HEK293 (cell line): Measurements from ENCODE around the gene CFAP46.
"Not testable (repeated sequence)": the region's sequence is repeated elsewhere in the genome, so short reads cannot be mapped to it uniquely, and the experiment has no call there.

Source experiments
- CTCF ChIA-PET: fragments of 350-600 bp; formaldehyde crosslinking; extraction: SDS; loops from one replicate; lab custom pipeline; 2021; ENCODE audit warnings: antibody characterized with exemption; lab: Yijun Ruan, JAX
- POLR2A ChIA-PET: fragments of 300-600 bp; formaldehyde crosslinking; extraction: SDS; loops from one replicate; lab custom pipeline; 2020; ENCODE audit warnings: antibody characterized with exemption, inconsistent platforms; lab: Yijun Ruan, JAX
- H3K27ac ChIP-seq: fragments of 200-500 bp; sonication (Bioruptor generic); 2 replicates; pipeline ENCODE4 v1.5.1; 2014; ENCODE audit warnings: low read depth, low read length, control low read depth, inconsistent platforms; ENCODE audit errors: extremely low read depth
- H3K36me3 ChIP-seq, 2 experiments: fragments of 200-500 bp in 1 of 2; sonication (Bioruptor generic) in 1 of 2; 1 replicate in 1 of 2; 2 replicates in 1 of 2; pipeline ENCODE4 v1.5.1; 2014 to 2017; ENCODE audit warnings: inconsistent platforms in 2 of 2, low read length in 2 of 2; ENCODE audit not compliant: control insufficient read depth in 2 of 2, insufficient read depth in 1 of 2
- H3K4me1 ChIP-seq: fragments of 200-500 bp; sonication (Bioruptor generic); 2 replicates; pipeline ENCODE4 v1.5.1; 2014; ENCODE audit warnings: mild to moderate bottlenecking, low read length, inconsistent platforms; ENCODE audit not compliant: control insufficient read depth, insufficient read depth
- H3K4me3 ChIP-seq: 2 replicates; pipeline ENCODE4 v1.5.1; 2011; ENCODE audit warnings: low read depth, mild to moderate bottlenecking, control low read depth, low read length, moderate library complexity
- H3K9me3 ChIP-seq: fragments of 200-500 bp; sonication (Bioruptor generic); 2 replicates; pipeline ENCODE4 v1.5.1; 2014; ENCODE audit warnings: low read depth, low read length, inconsistent platforms; ENCODE audit not compliant: control insufficient read depth, insufficient read depth
- EGR2 ChIP-seq: fragments of 450-650 bp; formaldehyde crosslinking; IDR thresholded peaks from 2 replicates; pipeline ENCODE4 v1.5.1; 2016; ENCODE audit warnings: low read depth, missing biosample characterization, missing genetic modification characterization
- GLIS1 ChIP-seq: fragments of 450-650 bp; formaldehyde crosslinking; IDR thresholded peaks from 2 replicates; pipeline ENCODE4 v1.5.1; 2016; ENCODE audit warnings: missing biosample characterization, missing genetic modification characterization
- KLF17 ChIP-seq: fragments of 450-650 bp; formaldehyde crosslinking; IDR thresholded peaks from 2 replicates; pipeline ENCODE4 v1.5.1; 2016; ENCODE audit warnings: missing biosample characterization, missing genetic modification characterization
- KLF8 ChIP-seq: fragments of 450-650 bp; formaldehyde crosslinking; IDR thresholded peaks from 2 replicates; pipeline ENCODE4 v1.5.1; 2016; ENCODE audit warnings: missing biosample characterization, missing genetic modification characterization
- OSR2 ChIP-seq: fragments of 450-650 bp; formaldehyde crosslinking; IDR thresholded peaks from 2 replicates; pipeline ENCODE4 v1.5.1; 2016; ENCODE audit warnings: missing biosample characterization, missing genetic modification characterization
- ZBTB6 ChIP-seq: fragments of 450-650 bp; formaldehyde crosslinking; IDR thresholded peaks from 2 replicates; pipeline ENCODE4 v1.5.1; 2017; ENCODE audit warnings: missing biosample characterization, missing genetic modification characterization
- ZFHX2 ChIP-seq: fragments of 450-650 bp; formaldehyde crosslinking; conservative IDR thresholded peaks from 2 replicates; pipeline ENCODE4 v1.5.1; 2016; ENCODE audit warnings: missing biosample characterization, missing genetic modification characterization
- ZIC2 ChIP-seq: fragments of 450-650 bp; formaldehyde crosslinking; IDR thresholded peaks from 2 replicates; pipeline ENCODE4 v1.5.1; 2016; ENCODE audit warnings: missing biosample characterization, missing genetic modification characterization
- ZNF121 ChIP-seq: fragments of 450-650 bp; formaldehyde crosslinking; IDR thresholded peaks from 2 replicates; pipeline ENCODE4 v1.5.1; 2016; ENCODE audit warnings: missing biosample characterization, missing genetic modification characterization
- ZNF132 ChIP-seq: fragments of 450-650 bp; formaldehyde crosslinking; IDR thresholded peaks from 2 replicates; pipeline ENCODE4 v1.5.1; 2017; ENCODE audit warnings: missing biosample characterization, missing genetic modification characterization, borderline replicate concordance
- ZNF211 ChIP-seq: fragments of 450-650 bp; formaldehyde crosslinking; IDR thresholded peaks from 2 replicates; pipeline ENCODE4 v1.5.1; 2016; ENCODE audit warnings: low read depth, missing biosample characterization, missing genetic modification characterization
- ZNF23 ChIP-seq: fragments of 450-650 bp; formaldehyde crosslinking; IDR thresholded peaks from 2 replicates; pipeline ENCODE4 v1.5.1; 2016; ENCODE audit warnings: missing biosample characterization, missing genetic modification characterization, borderline replicate concordance
- ZNF302 ChIP-seq: fragments of 450-650 bp; formaldehyde crosslinking; IDR thresholded peaks from 2 replicates; pipeline ENCODE4 v1.5.1; 2016; ENCODE audit warnings: missing biosample characterization, missing genetic modification characterization, low read depth
- ZNF521 ChIP-seq: fragments of 450-650 bp; formaldehyde crosslinking; IDR thresholded peaks from 2 replicates; pipeline ENCODE4 v1.5.1; 2017; ENCODE audit warnings: missing biosample characterization, mild to moderate bottlenecking, missing genetic modification characterization
- ZNF548 ChIP-seq: fragments of 450-650 bp; formaldehyde crosslinking; IDR thresholded peaks from 2 replicates; pipeline ENCODE4 v1.5.1; 2016; ENCODE audit warnings: missing biosample characterization, missing genetic modification characterization
- ZNF747 ChIP-seq: fragments of 450-650 bp; formaldehyde crosslinking; IDR thresholded peaks from 2 replicates; pipeline ENCODE4 v1.5.1; 2016; ENCODE audit warnings: missing biosample characterization, missing genetic modification characterization
- ZSCAN18 ChIP-seq: fragments of 450-650 bp; formaldehyde crosslinking; IDR thresholded peaks from 2 replicates; pipeline ENCODE4 v1.5.1; 2016; ENCODE audit warnings: missing biosample characterization, missing genetic modification characterization
- ZXDB ChIP-seq: fragments of 450-650 bp; formaldehyde crosslinking; IDR thresholded peaks from 2 replicates; pipeline ENCODE4 v1.5.1; 2016; ENCODE audit warnings: missing biosample characterization, missing genetic modification characterization
- TF ChIP-seq, protein P1 (sequence below): fragments of 450-650 bp; formaldehyde crosslinking; IDR thresholded peaks from 2 replicates; pipeline ENCODE4 v1.5.1; 2016; ENCODE audit warnings: missing biosample characterization, missing genetic modification characterization, borderline replicate concordance

The CFAP46 gene

GRCh38 chr10:132931258-132932250 lies 10.8 kb downstream of the CFAP46 start:
- H3K36me3 ChIP-seq, H3K4me1 ChIP-seq, H3K4me3 ChIP-seq, CTCF ChIA-PET, POLR2A ChIA-PET, H3K9me3 ChIP-seq, H3K27ac ChIP-seq: not testable (repeated sequence)
- TF ChIP-seq GLIS1 (tag by site-specific recombination) = 0 out of 2 replicates have a peak, but pooled peaks have one; percentile 35

DNA sequence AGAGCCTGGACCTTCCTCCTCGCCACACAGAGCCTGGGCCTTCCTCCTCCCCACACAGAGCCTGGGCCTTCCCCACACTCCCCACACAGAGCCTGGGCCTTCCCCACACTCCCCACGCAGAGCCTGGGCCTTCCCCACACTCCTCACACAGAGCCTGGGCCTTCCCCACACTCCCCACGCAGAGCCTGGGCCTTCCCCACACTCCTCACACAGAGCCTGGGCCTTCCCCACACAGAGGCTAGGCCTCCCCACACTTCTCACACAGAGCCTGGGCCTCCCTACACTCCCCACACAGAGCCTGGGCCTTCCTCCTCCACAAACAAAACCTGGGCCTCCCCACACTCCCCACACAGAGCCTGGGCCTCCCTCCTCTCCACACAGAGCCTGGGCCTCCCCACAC lies 11.7 kb downstream of the CFAP46 start:
- H3K27ac ChIP-seq, POLR2A ChIA-PET, H3K4me3 ChIP-seq, H3K4me1 ChIP-seq, CTCF ChIA-PET, H3K36me3 ChIP-seq, H3K9me3 ChIP-seq: not testable (repeated sequence)

- no peak for TF ChIP-seq ZNF211 (tag by site-specific recombination)
- peak; percentile 66 for TF ChIP-seq ZIC2
- peak; percentile 20; the same call in 1 of the 2 replicates for TF ChIP-seq EGR2 (tag by site-specific recombination)
- H3K4me1 ChIP-seq = no peaks in the 10 kb centered on the region
- no peak overlapping the region for H3K4me3 ChIP-seq
- no peaks in the 10 kb centered on the region for H3K36me3 ChIP-seq
- no peaks in the 10 kb centered on the region for H3K9me3 ChIP-seq
- POLR2A ChIA-PET = no interaction called here
- CTCF ChIA-PET = interaction anchor here (0.5 kb wide), 1 partner anchor 99 kb away, joined by 3 read pairs; no protein-coding TSS in a partner anchor
- no peak overlapping the region for H3K27ac ChIP-seq
These were observed 12.3 kb downstream of the CFAP46 start for GRCh38 chr10:132929953-132930548.

GRCh38 chr10:132929480-132929879 lies 12.9 kb downstream of the CFAP46 start:
- POLR2A ChIA-PET = no interaction called here
- H3K27ac ChIP-seq = no peak overlapping the region
- no peaks in the 10 kb centered on the region for H3K4me1 ChIP-seq
- no peaks in the 10 kb centered on the region for H3K9me3 ChIP-seq
- H3K36me3 ChIP-seq = no peaks in the 10 kb centered on the region
- CTCF ChIA-PET = interaction anchor here (0.5 kb wide), 1 partner anchor 100 kb away, joined by 3 read pairs; no protein-coding TSS in a partner anchor
- no peak overlapping the region for H3K4me3 ChIP-seq
- no peak for TF ChIP-seq KLF8 (tag by site-specific recombination)
- TF ChIP-seq, protein P1, sequence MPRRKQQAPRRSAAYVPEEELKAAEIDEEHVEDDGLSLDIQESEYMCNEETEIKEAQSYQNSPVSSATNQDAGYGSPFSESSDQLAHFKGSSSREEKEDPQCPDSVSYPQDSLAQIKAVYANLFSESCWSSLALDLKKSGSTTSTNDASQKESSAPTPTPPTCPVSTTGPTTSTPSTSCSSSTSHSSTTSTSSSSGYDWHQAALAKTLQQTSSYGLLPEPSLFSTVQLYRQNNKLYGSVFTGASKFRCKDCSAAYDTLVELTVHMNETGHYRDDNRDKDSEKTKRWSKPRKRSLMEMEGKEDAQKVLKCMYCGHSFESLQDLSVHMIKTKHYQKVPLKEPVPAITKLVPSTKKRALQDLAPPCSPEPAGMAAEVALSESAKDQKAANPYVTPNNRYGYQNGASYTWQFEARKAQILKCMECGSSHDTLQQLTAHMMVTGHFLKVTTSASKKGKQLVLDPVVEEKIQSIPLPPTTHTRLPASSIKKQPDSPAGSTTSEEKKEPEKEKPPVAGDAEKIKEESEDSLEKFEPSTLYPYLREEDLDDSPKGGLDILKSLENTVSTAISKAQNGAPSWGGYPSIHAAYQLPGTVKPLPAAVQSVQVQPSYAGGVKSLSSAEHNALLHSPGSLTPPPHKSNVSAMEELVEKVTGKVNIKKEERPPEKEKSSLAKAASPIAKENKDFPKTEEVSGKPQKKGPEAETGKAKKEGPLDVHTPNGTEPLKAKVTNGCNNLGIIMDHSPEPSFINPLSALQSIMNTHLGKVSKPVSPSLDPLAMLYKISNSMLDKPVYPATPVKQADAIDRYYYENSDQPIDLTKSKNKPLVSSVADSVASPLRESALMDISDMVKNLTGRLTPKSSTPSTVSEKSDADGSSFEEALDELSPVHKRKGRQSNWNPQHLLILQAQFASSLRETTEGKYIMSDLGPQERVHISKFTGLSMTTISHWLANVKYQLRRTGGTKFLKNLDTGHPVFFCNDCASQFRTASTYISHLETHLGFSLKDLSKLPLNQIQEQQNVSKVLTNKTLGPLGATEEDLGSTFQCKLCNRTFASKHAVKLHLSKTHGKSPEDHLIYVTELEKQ (tag by site-specific recombination) = no peak
- no peak for TF ChIP-seq ZNF302 (tag by site-specific recombination)
- TF ChIP-seq ZSCAN18 (tag by site-specific recombination) = no peak
- TF ChIP-seq ZXDB (tag by site-specific recombination) = no peak
- TF ChIP-seq KLF17 (tag by site-specific recombination) = no peak
- no peak for TF ChIP-seq ZNF121 (tag by site-specific recombination)
- TF ChIP-seq ZNF132 (tag by site-specific recombination) = no peak
- no peak for TF ChIP-seq ZBTB6 (tag by site-specific recombination)
- no peak for TF ChIP-seq OSR2 (tag by site-specific recombination)
- no peak for TF ChIP-seq ZNF747 (tag by site-specific recombination)
- no peak for TF ChIP-seq ZNF548 (tag by site-specific recombination)
- no peak for TF ChIP-seq ZNF23 (tag by site-specific recombination)
- no peak for TF ChIP-seq ZFHX2 (tag by site-specific recombination)
- TF ChIP-seq ZNF521 (tag by site-specific recombination) = no peak
